ENCODE measurements around the gene RPTOR.

Gene RPTOR

DNA sequence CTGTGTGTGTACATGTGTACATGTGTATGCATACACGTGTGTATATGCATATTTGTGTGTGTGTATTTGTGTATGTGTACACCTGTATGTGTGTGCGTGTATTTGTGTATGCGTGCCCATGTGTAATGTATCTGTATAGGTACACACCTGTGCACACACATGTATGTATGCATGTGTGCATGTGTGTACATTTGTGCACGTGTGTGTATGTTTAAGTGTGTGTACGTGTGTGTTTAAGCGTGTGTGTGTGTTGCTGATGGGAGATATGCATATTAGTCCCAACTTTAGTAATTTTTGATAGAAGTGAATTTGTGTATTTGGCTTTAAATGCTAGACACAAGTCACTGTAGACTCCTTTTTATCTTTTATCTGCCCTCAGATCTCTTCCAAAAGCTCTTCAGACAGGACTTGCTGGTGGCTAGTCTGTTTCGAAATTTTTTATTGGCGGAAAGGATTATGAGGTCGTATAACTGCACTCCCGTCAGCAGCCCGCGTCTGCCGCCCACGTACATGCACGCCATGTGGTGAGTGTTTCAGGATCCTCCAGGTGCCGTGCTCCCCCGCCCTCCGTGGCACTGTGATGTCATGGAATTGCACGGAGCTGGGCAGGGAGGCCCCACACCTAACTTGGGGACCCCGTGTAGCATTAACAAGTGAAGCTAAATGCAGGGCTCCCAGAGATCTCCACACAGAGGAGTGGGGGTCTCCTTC lies 278.2 kb downstream of the RPTOR start:
- H3K4me3 ChIP-seq (ENCODE audit: low read length): no peak overlapping the region
- no peaks in the 10 kb centered on the region for H3K36me3 ChIP-seq (ENCODE audit: control insufficient read depth, insufficient read depth, low read length)
- H3K9ac ChIP-seq (ENCODE audit: low read length): no peak overlapping the region
- H3K4me1 ChIP-seq (ENCODE audit: control insufficient read depth, insufficient read depth, low read length): no peaks in the 10 kb centered on the region
- H3K27me3 ChIP-seq (ENCODE audit: control insufficient read depth, insufficient read depth, low read length): no peaks in the 10 kb centered on the region
- H3K9me3 ChIP-seq (ENCODE audit: control insufficient read depth, low read length): no peaks in the 10 kb centered on the region

GRCh38 chr17:80824549-80825470 lies 280.2 kb downstream of the RPTOR start:
- Histone ChIP-seq H3K4me1 (ENCODE audit: control insufficient read depth, insufficient read depth, low read length) (no peaks in the 10 kb centered on the region), H3K4me3 (ENCODE audit: low read length) (no peak overlapping the region), H3K36me3 (ENCODE audit: control insufficient read depth, insufficient read depth, low read length) (no peaks in the 10 kb centered on the region), H3K9ac (ENCODE audit: low read length) (no peak overlapping the region), H3K9me3 (ENCODE audit: control insufficient read depth, low read length) (no peaks in the 10 kb centered on the region), H3K27me3 (ENCODE audit: control insufficient read depth, insufficient read depth, low read length) (no peaks in the 10 kb centered on the region)

DNA sequence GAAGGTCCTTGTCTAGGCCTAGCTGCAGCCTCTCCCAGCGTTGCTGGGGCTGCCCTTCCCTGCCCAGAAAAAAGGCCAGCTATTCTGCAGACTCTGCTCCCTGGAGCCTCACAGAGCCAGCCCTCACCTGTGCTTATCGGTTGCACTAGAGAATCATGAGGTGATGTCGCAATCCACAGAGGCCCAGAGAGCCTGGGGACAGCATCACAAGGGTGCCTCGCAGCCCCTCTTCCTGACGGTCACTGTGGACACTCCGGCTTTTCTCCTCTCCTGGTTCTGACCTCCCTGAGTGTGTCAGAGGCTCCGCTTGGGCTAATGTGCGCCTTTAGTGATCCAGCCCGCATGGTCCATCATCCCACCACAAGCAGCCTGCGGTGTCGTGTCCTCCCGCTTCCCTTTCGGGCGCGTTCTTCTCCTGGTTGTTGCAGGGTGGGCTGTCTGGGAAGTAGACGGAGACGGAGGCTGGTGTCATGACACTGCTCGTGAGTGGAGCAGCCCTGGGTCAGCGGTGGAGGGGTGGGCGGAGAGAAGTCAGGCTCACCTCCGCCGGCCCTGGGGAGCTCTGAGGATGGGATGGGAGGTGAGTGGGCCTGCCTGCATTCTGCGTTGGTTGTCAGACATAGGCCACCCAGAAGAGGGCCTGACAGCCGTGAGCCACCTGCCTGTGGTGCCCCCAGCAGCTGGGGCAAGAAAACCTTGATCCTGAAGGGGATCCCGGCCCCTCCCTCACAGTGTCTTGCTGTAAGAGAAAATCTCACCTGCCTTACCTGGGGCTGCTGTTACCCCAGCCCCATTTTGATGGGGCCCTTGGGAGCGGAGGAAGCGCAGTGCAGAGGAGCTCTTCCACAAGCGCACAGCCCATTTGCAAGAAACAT lies 281.1 kb downstream of the RPTOR start:
- H3K36me3 ChIP-seq (ENCODE audit: control insufficient read depth, insufficient read depth, low read length): no peaks in the 10 kb centered on the region
- H3K4me3 ChIP-seq (ENCODE audit: low read length): no peak overlapping the region
- no peaks in the 10 kb centered on the region for H3K27me3 ChIP-seq (ENCODE audit: control insufficient read depth, insufficient read depth, low read length)
- no peak overlapping the region for H3K9ac ChIP-seq (ENCODE audit: low read length)
- no peaks in the 10 kb centered on the region for H3K4me1 ChIP-seq (ENCODE audit: control insufficient read depth, insufficient read depth, low read length)
- no peaks in the 10 kb centered on the region for H3K9me3 ChIP-seq (ENCODE audit: control insufficient read depth, low read length)

- Histone ChIP-seq H3K27me3 (ENCODE audit: control insufficient read depth, insufficient read depth, low read length) (no peaks in the 10 kb centered on the region), H3K9ac (ENCODE audit: low read length) (no peak overlapping the region), H3K9me3 (ENCODE audit: control insufficient read depth, low read length) (no peaks in the 10 kb centered on the region), H3K36me3 (ENCODE audit: control insufficient read depth, insufficient read depth, low read length) (no peaks in the 10 kb centered on the region), H3K4me3 (ENCODE audit: low read length) (no peak overlapping the region), H3K4me1 (ENCODE audit: control insufficient read depth, insufficient read depth, low read length) (no peaks in the 10 kb centered on the region)
These were observed 281.8 kb downstream of the RPTOR start for GRCh38 chr17:80826346-80826954.

DNA sequence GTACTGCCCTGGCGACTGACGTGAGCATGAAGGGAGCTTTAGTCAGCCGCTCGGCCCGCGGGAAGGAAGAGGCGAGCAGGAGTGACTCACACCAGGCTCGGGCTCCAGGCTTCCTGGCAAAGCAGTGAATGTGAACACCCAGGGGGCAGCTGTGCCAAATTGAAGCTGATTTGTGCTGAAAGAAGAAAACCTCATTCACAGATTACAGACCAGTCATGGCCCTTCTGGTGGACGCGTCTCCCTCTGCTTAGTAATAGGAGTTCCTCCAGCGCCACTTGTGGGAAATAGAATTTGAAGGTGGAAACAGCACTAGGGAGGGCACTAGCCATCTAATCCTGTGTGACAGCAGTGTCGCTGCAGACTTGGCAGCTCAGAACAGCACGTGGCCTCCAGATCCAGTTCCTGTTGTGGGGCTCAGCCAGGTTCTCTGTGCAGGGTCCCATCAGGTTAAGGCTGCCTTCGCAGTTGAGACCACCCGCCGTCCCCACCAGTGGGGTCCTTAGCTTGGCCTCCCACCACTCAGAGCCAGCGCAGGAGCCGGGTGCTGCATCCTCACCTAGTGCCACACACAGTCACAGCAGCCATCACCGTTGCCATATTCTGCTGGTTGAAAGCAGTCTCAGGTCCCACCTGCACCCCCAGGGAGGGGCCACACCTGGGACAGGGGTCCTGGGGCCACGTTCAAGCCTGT lies 282.5 kb downstream of the RPTOR start:
- H3K9ac ChIP-seq (ENCODE audit: low read length): no peak overlapping the region

GRCh38 chr17:80827646-80828643 lies 283.3 kb downstream of the RPTOR start:
- no peaks in the 10 kb centered on the region for H3K36me3 ChIP-seq (ENCODE audit: control insufficient read depth, insufficient read depth, low read length)
- H3K4me1 ChIP-seq (ENCODE audit: control insufficient read depth, insufficient read depth, low read length): peaks cover 7% of the 10 kb centered on the region
- no peak overlapping the region for H3K4me3 ChIP-seq (ENCODE audit: low read length)
- no peaks in the 10 kb centered on the region for H3K27me3 ChIP-seq (ENCODE audit: control insufficient read depth, insufficient read depth, low read length)
- H3K9me3 ChIP-seq (ENCODE audit: control insufficient read depth, low read length): no peaks in the 10 kb centered on the region
- no peak overlapping the region for H3K9ac ChIP-seq (ENCODE audit: low read length)

More for the DNA sequence above, 282.5 kb downstream of the RPTOR start:
- Histone ChIP-seq H3K4me1 (ENCODE audit: control insufficient read depth, insufficient read depth, low read length) (peaks cover under 1% of the 10 kb centered on the region), H3K36me3 (ENCODE audit: control insufficient read depth, insufficient read depth, low read length) (no peaks in the 10 kb centered on the region), H3K27me3 (ENCODE audit: control insufficient read depth, insufficient read depth, low read length) (no peaks in the 10 kb centered on the region), H3K4me3 (ENCODE audit: low read length) (no peak overlapping the region), H3K9me3 (ENCODE audit: control insufficient read depth, low read length) (no peaks in the 10 kb centered on the region)

DNA sequence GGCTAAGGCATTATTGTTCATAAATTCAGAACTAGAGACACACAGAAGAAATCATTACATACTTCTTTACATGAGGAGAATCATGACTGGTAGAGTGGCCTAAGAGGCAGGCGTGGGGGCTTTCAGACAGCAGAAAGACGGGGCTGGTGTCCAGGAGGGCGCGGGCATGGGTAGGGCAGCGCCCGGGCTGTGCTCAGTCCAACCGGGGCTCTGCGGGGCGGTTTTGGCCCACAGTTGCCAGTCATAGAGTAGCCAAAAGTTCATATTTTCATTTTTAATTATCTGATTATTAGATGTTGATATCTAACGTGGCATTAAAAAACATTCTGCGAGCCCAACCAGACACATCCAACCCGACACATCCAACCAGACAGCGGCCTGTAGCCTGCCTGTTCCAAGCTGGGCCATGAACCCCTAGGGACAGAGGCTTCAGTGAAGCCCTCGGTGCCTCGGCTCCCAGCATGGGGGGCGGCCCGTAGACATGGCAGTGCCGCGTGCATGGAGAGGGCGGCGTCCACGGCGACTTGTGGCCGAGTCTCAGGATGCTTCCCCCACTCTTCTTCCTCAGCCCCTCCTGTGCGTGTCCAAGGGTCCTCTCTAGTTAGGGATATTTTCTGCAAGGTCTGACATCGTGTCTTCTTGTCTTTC lies 284.7 kb downstream of the RPTOR start:
- Histone ChIP-seq H3K9me3 (ENCODE audit: control insufficient read depth, low read length) (no peaks in the 10 kb centered on the region), H3K4me3 (ENCODE audit: low read length) (no peak overlapping the region), H3K36me3 (ENCODE audit: control insufficient read depth, insufficient read depth, low read length) (no peaks in the 10 kb centered on the region), H3K4me1 (ENCODE audit: control insufficient read depth, insufficient read depth, low read length) (peaks cover 16% of the 10 kb centered on the region), H3K9ac (ENCODE audit: low read length) (no peak overlapping the region), H3K27me3 (ENCODE audit: control insufficient read depth, insufficient read depth, low read length) (no peaks in the 10 kb centered on the region)

GRCh38 chr17:80830020-80830780 lies 285.6 kb downstream of the RPTOR start:
- H3K36me3 ChIP-seq (ENCODE audit: control insufficient read depth, insufficient read depth, low read length): no peaks in the 10 kb centered on the region
- no peaks in the 10 kb centered on the region for H3K27me3 ChIP-seq (ENCODE audit: control insufficient read depth, insufficient read depth, low read length)
- H3K4me3 ChIP-seq (ENCODE audit: low read length): no peak overlapping the region
- peaks cover 16% of the 10 kb centered on the region for H3K4me1 ChIP-seq (ENCODE audit: control insufficient read depth, insufficient read depth, low read length)
- H3K9me3 ChIP-seq (ENCODE audit: control insufficient read depth, low read length): no peaks in the 10 kb centered on the region
- no peak overlapping the region for H3K9ac ChIP-seq (ENCODE audit: low read length)

GRCh38 chr17:80831491-80831890 lies 286.9 kb downstream of the RPTOR start:
- no peak overlapping the region for H3K4me3 ChIP-seq (ENCODE audit: low read length)
- no peaks in the 10 kb centered on the region for H3K27me3 ChIP-seq (ENCODE audit: control insufficient read depth, insufficient read depth, low read length)
- peaks cover 16% of the 10 kb centered on the region for H3K4me1 ChIP-seq (ENCODE audit: control insufficient read depth, insufficient read depth, low read length)
- no peaks in the 10 kb centered on the region for H3K36me3 ChIP-seq (ENCODE audit: control insufficient read depth, insufficient read depth, low read length)
- H3K9ac ChIP-seq (ENCODE audit: low read length): no peak overlapping the region
- no peaks in the 10 kb centered on the region for H3K9me3 ChIP-seq (ENCODE audit: control insufficient read depth, low read length)
